Muscle layer of duodenum (tissue), 2 donors: ENCODE results near the gene ZKSCAN5.
"Not testable (repeated sequence)": the region's sequence is repeated elsewhere in the genome, so short reads cannot be mapped to it uniquely, and the experiment has no call there.

Source experiments
- H3K27ac ChIP-seq: one replicate; pipeline ENCODE4 v1.7.0; 2013; ENCODE audit warnings: mild to moderate bottlenecking, low read length
- H3K27me3 ChIP-seq: one replicate; pipeline ENCODE4 v1.7.0; 2013; ENCODE audit warnings: low read depth, mild to moderate bottlenecking, control low read depth, low read length
- H3K36me3 ChIP-seq, 2 donors: one replicate each; pipeline ENCODE4 v1.7.0; 2013; ENCODE audit warnings: low read length in 2 of 2, control low read depth in 1 of 2, mild to moderate bottlenecking in 1 of 2; ENCODE audit not compliant: insufficient read depth in 2 of 2, control insufficient read depth in 1 of 2
- H3K4me1 ChIP-seq, 2 donors: one replicate each; pipeline ENCODE4 v1.7.0; 2013; ENCODE audit warnings: low read length in 2 of 2, mild to moderate bottlenecking in 2 of 2, control low read depth in 1 of 2, moderate library complexity in 1 of 2; ENCODE audit not compliant: insufficient read depth in 2 of 2, control insufficient read depth in 1 of 2
- H3K4me3 ChIP-seq, 2 donors: one replicate each; pipeline ENCODE4 v1.7.0; 2013; ENCODE audit warnings: low read length in 2 of 2, low read depth in 1 of 2, mild to moderate bottlenecking in 1 of 2
- H3K9me3 ChIP-seq, 2 donors: one replicate each; pipeline ENCODE4 v1.7.0; 2013; ENCODE audit warnings: low read length in 2 of 2, control low read depth in 1 of 2, mild to moderate bottlenecking in 1 of 2; ENCODE audit not compliant: control insufficient read depth in 1 of 2
- donor health status: healthy.

The ZKSCAN5 gene

GRCh38 chr7:99535667-99536066, 31.2 kb downstream of the ZKSCAN5 start:
- H3K27me3 ChIP-seq = no peaks in the 10 kb centered on the region
- H3K4me3 ChIP-seq = no peak overlapping the region
- H3K36me3 ChIP-seq = peaks cover 14 to 28% of the 10 kb centered on the region in 2 donors
- no peaks in the 10 kb centered on the region for H3K4me1 ChIP-seq
- H3K27ac ChIP-seq = no peak overlapping the region
- peaks cover 28 to 75% of the 10 kb centered on the region in 2 donors for H3K9me3 ChIP-seq

GRCh38 chr7:99539213-99539811, 34.9 kb downstream of the ZKSCAN5 start:
- Histone ChIP-seq H3K36me3 (peaks cover 0 to 16% of the 10 kb centered on the region in 2 donors), H3K27ac (no peak overlapping the region), H3K9me3 (peaks cover 10 to 57% of the 10 kb centered on the region in 2 donors), H3K4me1 (no peaks in the 10 kb centered on the region), H3K4me3 (no peak overlapping the region), H3K27me3 (no peaks in the 10 kb centered on the region)

GRCh38 chr7:99540542-99540941, 36.1 kb downstream of the ZKSCAN5 start:
- H3K9me3 ChIP-seq = peaks cover 10 to 47% of the 10 kb centered on the region in 2 donors
- no peaks in the 10 kb centered on the region for H3K4me1 ChIP-seq
- peak overlapping the region in 1 of 2 donors; percentile 38 for H3K4me3 ChIP-seq
- H3K27ac ChIP-seq = no peak overlapping the region
- no peaks in the 10 kb centered on the region for H3K27me3 ChIP-seq
- peaks cover 0 to 16% of the 10 kb centered on the region in 2 donors for H3K36me3 ChIP-seq

GRCh38 chr7:99541212-99541611, 36.8 kb downstream of the ZKSCAN5 start:
- no peaks in the 10 kb centered on the region for H3K27me3 ChIP-seq
- H3K9me3 ChIP-seq = peaks cover 10 to 47% of the 10 kb centered on the region in 2 donors
- H3K4me3 ChIP-seq = no peak overlapping the region
- no peaks in the 10 kb centered on the region for H3K4me1 ChIP-seq
- no peak overlapping the region for H3K27ac ChIP-seq
- H3K36me3 ChIP-seq = peaks cover 0 to 17% of the 10 kb centered on the region in 2 donors

GRCh38 chr7:99543081-99543671, 38.7 kb downstream of the ZKSCAN5 start:
- no peaks in the 10 kb centered on the region for H3K4me1 ChIP-seq
- peaks cover 10 to 42% of the 10 kb centered on the region in 2 donors for H3K9me3 ChIP-seq

GRCh38 chr7:99543916-99544315, 39.5 kb downstream of the ZKSCAN5 start:
- peaks cover 9 to 40% of the 10 kb centered on the region in 2 donors for H3K36me3 ChIP-seq
- H3K4me1 ChIP-seq = no peaks in the 10 kb centered on the region
- H3K27me3 ChIP-seq = no peaks in the 10 kb centered on the region
- no peak overlapping the region for H3K4me3 ChIP-seq
- H3K27ac ChIP-seq = no peak overlapping the region
- peaks cover 10 to 36% of the 10 kb centered on the region in 2 donors for H3K9me3 ChIP-seq

More at GRCh38 chr7:99543081-99543671, 38.7 kb downstream of the ZKSCAN5 start:
- H3K4me3 ChIP-seq = peak overlapping the region in 1 of 2 donors; percentile 0
- no peaks in the 10 kb centered on the region for H3K27me3 ChIP-seq
- no peak overlapping the region for H3K27ac ChIP-seq
- H3K36me3 ChIP-seq = peaks cover 7 to 36% of the 10 kb centered on the region in 2 donors

GRCh38 chr7:99545308-99545707, 40.8 kb downstream of the ZKSCAN5 start:
- H3K27ac ChIP-seq, H3K27me3 ChIP-seq, H3K4me1 ChIP-seq, H3K4me3 ChIP-seq: not testable (repeated sequence)
- Histone ChIP-seq H3K36me3 (peaks cover 9 to 40% of the 10 kb centered on the region in 2 donors), H3K9me3 (peaks cover 10 to 27% of the 10 kb centered on the region in 2 donors)

GRCh38 chr7:99549545-99549944, 45.1 kb downstream of the ZKSCAN5 start:
- H3K27me3 ChIP-seq, H3K4me3 ChIP-seq, H3K27ac ChIP-seq, H3K9me3 ChIP-seq, H3K4me1 ChIP-seq: not testable (repeated sequence)
- H3K36me3 ChIP-seq = peaks cover 13 to 24% of the 10 kb centered on the region in 2 donors

- H3K27me3 ChIP-seq = no peaks in the 10 kb centered on the region
- peaks cover 0 to 9% of the 10 kb centered on the region in 2 donors for H3K4me1 ChIP-seq
- H3K4me3 ChIP-seq = peak overlapping the region; percentile 80 to 97
- peak overlapping the region; percentile 92 for H3K27ac ChIP-seq
- peaks cover 0 to 5% of the 10 kb centered on the region in 2 donors for H3K9me3 ChIP-seq
- peaks cover 19 to 31% of the 10 kb centered on the region in 2 donors for H3K36me3 ChIP-seq
These were observed 46.9 kb downstream of the ZKSCAN5 start for GRCh38 chr7:99551334-99551733.

- peaks cover 0 to 5% of the 10 kb centered on the region in 2 donors for H3K9me3 ChIP-seq
- peaks cover 0 to 15% of the 10 kb centered on the region in 2 donors for H3K4me1 ChIP-seq
- peaks cover 19 to 25% of the 10 kb centered on the region in 2 donors for H3K36me3 ChIP-seq
- H3K27ac ChIP-seq = peak within 1 kb of the TSS; percentile 92
- H3K4me3 ChIP-seq = peak within 1 kb of the TSS; percentile 80 to 97
- H3K27me3 ChIP-seq = no peaks in the 10 kb centered on the region
These were observed 47.5 kb downstream of the ZKSCAN5 start, which contains the start of gene FAM200A for GRCh38 chr7:99551767-99552463. FAM200A (minus strand) TSS chr7:99552114; CDS start chr7:99548407, 3,707 bp downstream.

- Histone ChIP-seq H3K27me3 (no peaks in the 10 kb centered on the region), H3K27ac (no peak overlapping the region), H3K36me3 (peaks cover 13 to 14% of the 10 kb centered on the region in 2 donors), H3K4me3 (no peak overlapping the region), H3K4me1 (peaks cover 0 to 22% of the 10 kb centered on the region in 2 donors), H3K9me3 (no peaks in the 10 kb centered on the region)
These were observed 48.6 kb downstream of the ZKSCAN5 start for GRCh38 chr7:99553039-99553438.
